ENCODE measurements around the gene CREB5.
"Not testable (repeated sequence)": the region's sequence is repeated elsewhere in the genome, so short reads cannot be mapped to it uniquely, and the experiment has no call there.

CREB5 gene

GRCh38 chr7:28607855-28608193 lies 195.5 kb downstream of the CREB5 start:
- in situ Hi-C loops (cut with MboI; ENCODE audit: low sequenced_read_pairs, unreplicated experiment) = no loop called here
- TF ChIP-seq, protein P1, sequence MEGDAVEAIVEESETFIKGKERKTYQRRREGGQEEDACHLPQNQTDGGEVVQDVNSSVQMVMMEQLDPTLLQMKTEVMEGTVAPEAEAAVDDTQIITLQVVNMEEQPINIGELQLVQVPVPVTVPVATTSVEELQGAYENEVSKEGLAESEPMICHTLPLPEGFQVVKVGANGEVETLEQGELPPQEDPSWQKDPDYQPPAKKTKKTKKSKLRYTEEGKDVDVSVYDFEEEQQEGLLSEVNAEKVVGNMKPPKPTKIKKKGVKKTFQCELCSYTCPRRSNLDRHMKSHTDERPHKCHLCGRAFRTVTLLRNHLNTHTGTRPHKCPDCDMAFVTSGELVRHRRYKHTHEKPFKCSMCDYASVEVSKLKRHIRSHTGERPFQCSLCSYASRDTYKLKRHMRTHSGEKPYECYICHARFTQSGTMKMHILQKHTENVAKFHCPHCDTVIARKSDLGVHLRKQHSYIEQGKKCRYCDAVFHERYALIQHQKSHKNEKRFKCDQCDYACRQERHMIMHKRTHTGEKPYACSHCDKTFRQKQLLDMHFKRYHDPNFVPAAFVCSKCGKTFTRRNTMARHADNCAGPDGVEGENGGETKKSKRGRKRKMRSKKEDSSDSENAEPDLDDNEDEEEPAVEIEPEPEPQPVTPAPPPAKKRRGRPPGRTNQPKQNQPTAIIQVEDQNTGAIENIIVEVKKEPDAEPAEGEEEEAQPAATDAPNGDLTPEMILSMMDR (IDR thresholded peaks at IDR 0.05; ENCODE audit: borderline replicate concordance, control extremely low read depth, extremely low read depth, insufficient read depth, missing control alignments) = no peak
- DNase-seq (ENCODE audit: low spot score) = no peak

GRCh38 chr7:28608237-28608656 lies 195.9 kb downstream of the CREB5 start:
- in situ Hi-C loops (cut with MboI; ENCODE audit: low sequenced_read_pairs, unreplicated experiment) = no loop called here
- TF ChIP-seq, protein P1 (IDR thresholded peaks at IDR 0.05; ENCODE audit: borderline replicate concordance, control extremely low read depth, extremely low read depth, insufficient read depth, missing control alignments) = no peak
- DNase-seq (ENCODE audit: low spot score) = no peak

DNA sequence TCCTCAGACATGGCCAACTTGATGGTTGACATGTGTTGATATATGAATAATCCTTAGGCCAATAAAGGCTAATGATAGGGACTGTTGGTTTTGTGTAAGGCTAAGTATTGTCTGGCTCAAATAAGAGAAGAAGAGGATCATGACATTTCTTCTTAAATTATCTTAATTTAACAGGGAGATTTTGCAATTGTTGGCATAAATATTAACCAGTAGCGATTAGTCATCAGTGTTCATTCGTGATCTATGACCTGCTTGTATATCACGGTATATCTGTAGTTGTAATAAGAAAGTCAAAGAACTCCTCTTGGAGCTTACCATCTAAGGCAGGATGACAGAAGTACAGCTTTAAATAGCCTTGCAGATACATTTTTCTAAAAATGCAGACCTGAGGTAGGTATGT lies 196.4 kb downstream of the CREB5 start:
- in situ Hi-C loops (cut with MboI; ENCODE audit: low sequenced_read_pairs, unreplicated experiment) = no loop called here
- DNase-seq (ENCODE audit: low spot score) = no peak
- TF ChIP-seq, protein P1 (IDR thresholded peaks at IDR 0.05; ENCODE audit: borderline replicate concordance, control extremely low read depth, extremely low read depth, insufficient read depth, missing control alignments) = no peak

DNA sequence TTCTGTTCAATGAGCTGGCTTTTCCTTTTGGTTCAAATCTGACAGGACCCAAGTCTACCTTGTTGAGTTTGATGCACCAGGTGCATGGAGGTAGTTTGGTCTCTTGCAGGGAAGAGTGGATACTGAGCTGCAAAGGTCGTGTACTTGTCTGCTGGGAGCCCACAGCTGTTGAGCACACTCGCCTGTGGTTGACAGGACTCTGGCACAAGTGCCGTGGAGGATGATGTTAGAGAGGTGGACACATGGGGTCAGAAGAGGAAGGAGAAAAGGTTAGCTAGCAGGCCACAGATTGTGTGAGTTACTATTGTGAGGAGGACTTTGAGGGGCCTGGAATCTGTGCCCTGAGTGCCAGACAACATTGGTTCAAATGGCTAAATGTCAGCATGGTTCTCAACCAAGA lies 197.3 kb downstream of the CREB5 start:
- TF ChIP-seq, protein P1 (IDR thresholded peaks at IDR 0.05; ENCODE audit: borderline replicate concordance, control extremely low read depth, extremely low read depth, insufficient read depth, missing control alignments) = no peak
- in situ Hi-C loops (cut with MboI; ENCODE audit: low sequenced_read_pairs, unreplicated experiment) = no loop called here
- DNase-seq (ENCODE audit: low spot score) = no peak

DNA sequence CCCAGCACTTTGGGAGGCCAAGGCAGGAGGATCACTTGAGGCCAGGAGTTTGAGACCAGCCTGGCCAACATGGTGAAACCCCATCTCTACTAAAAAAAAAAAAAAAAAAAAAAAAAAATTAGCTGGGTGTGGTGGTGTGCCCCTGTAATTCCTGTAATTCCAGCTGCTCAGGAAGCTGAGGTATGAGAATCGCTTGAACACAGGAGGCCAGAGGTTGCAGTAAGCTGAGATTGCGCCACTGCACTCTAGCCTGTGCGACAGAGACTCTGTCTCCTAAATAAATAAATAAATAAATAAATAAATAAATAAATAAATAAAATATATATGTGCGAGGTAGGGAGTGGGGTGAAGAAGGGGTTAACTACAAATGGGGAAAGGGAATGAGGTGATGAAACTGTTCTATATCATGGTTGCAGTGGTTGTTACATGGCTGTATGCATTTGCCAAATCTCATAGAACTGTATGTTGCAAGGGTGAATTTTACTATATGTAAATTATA lies 199.1 kb downstream of the CREB5 start:
- DNase-seq (ENCODE audit: low spot score); in situ Hi-C loops (cut with MboI; ENCODE audit: low sequenced_read_pairs, unreplicated experiment): not testable (repeated sequence)

DNA sequence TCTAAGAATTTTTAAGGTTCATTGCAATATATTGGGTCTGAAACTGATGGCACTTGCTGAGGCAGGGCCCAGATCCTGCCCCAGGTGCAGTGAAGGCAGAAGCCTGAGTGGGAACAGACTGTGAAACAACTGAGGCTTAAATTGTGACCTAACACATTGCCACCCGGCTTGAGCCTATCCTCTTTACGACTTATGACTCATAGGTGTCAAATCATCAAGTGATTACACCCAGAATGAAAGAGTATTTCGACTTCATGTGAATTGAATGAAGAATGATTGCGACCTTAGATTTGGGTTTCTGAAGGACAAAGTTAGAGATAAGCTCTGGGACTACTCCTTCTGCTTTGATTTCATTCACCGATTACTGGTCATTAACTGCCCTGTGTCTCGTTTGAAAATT lies 200.9 kb downstream of the CREB5 start:
- in situ Hi-C loops (cut with MboI; ENCODE audit: low sequenced_read_pairs, unreplicated experiment) = no loop called here
- TF ChIP-seq, protein P1 (IDR thresholded peaks at IDR 0.05; ENCODE audit: borderline replicate concordance, control extremely low read depth, extremely low read depth, insufficient read depth, missing control alignments) = no peak
- DNase-seq (ENCODE audit: low spot score) = no peak

DNA sequence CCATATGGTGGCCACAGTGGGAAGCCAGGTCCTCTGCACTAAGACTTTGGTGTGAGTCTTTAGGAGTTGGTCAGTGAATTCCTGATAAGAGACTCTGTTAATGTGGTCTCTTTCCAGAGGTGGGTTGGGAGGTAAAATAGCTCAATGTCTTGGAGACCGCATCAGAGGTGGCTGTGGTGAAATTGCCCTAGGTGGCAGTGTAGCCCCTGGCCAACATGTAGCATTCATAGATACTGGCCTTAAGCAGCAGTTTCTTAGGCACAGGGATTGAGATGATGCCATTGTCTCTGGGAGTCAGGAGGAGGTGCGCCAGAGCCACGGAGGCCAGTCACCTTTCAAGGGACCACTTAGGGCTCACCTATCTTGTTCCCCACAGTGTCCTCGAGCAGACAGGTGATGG lies 202.8 kb downstream of the CREB5 start:
- TF ChIP-seq, protein P1 (IDR thresholded peaks at IDR 0.05; ENCODE audit: borderline replicate concordance, control extremely low read depth, extremely low read depth, insufficient read depth, missing control alignments) = no peak
- in situ Hi-C loops (cut with MboI; ENCODE audit: low sequenced_read_pairs, unreplicated experiment) = no loop called here
- DNase-seq (ENCODE audit: low spot score) = no peak
